Cardiac septum (tissue), 1 donor: ENCODE data around the gene PLCZ1. TPM values are rescaled to one million over a fixed set of nuclear protein-coding genes. Genes with fewer than 3 reads are reported as not detected.
"Not testable (repeated sequence)": the region's sequence is repeated elsewhere in the genome, so short reads cannot be mapped to it uniquely, and the experiment has no call there.

ENCODE experiments used
- DNase-seq: peaks from one replicate; pipeline ENCODE4 v3.0.0-alpha.2; 2020; ENCODE audit warnings: low spot score
- intact Hi-C: fragments of 100-400 bp; cut with DNase I; formaldehyde crosslinking; loops from one replicate; pipeline ENCODE4 v1.14.0; 2022
- total RNA-seq: library from RNA; stranded (reverse); fragmentation: NEBNext Ultra II Directional; extraction: Animal tissue kit (Norgen Biotek cat#: 25700); gene quantifications from one replicate; pipeline ENCODE4 v1.2.1, GENCODE V29; 2021
- donor health status: DM: no; HTN: no; CAD: no.

Gene PLCZ1
- total RNA-seq, 1 donor from 2014 or later, result not detected

DNA sequence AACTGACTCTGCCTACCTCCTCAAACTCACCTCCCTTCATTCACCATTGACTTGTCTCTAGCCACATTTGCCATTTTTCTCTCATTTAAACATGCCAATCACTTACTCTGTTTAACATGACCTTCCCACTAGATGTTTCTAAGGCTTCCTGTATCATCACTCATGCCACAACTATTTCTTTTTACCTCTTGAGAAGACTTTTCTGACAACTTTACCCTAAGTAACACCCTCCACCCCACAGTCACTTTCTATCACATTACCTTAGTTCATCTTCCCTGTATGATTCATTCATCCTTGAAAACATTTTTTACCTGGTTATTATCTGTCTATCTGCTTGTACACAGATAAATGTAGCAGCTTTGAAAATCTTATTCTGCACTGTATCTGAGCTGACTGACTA lies 19.4 kb downstream of the PLCZ1 start:
- no peak for DNase-seq
- intact Hi-C loops, result no loop called here

DNA sequence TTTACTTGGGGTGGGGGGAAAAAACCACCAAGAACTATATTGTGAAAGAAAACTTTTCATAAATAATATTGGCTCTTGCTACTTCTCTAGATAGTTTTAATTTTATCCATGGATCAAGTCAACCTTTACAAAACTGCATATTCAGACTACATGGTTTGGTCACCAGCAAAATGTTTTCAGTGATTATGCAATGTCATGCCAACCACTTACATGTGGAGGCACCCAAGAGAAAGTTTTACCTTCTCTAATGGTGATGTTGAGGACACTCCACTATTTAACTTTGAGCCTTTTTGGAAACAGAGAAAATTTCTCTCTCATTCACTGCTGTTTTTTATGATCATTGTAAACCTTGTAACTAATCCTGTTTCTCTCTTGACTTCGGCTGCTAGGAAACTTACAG lies 21.6 kb downstream of the PLCZ1 start:
- no peak for DNase-seq
- intact Hi-C loops, result no loop called here

DNA sequence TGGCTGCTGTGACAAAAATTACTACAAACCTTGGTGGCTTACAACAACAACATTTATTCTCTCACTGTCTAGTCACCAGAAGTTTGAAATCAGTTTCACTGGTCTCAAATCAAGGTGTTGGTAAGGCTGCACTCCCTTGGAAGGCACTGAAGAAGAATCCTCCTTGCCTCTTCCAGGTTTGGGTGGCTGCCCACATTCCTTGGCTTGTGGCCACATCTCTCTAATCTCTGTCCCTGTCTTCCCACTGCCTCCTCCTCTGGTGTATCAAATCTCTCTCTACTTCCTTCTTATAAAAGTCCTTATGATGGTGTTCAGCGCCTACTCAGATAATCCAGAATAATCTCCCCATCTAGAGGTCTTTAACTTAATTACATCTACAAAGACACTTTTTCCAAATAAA lies 31.0 kb downstream of the PLCZ1 start:
- intact Hi-C loops, result no loop called here
- no peak for DNase-seq

DNA sequence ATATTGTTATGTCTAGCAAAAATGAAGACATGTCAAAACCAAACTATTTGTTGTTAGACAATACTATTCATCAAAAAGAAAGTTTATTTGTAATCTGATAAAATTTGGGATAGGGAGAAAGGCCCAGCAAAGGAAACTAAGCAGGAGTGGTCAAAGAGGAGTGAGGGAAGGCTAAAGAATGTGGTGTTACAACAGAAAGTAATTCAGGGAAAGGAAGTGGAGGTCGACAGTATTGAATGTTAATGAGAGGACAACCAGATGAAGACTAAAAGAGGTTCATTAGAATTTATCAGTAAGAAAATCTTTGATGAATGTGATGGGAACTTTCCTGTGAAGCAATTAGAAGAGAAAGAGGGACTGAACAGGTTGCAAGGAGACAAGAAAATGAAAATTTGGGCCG lies 33.9 kb downstream of the PLCZ1 start:
- DNase-seq, result no peak
- intact Hi-C loops, result no loop called here

DNA sequence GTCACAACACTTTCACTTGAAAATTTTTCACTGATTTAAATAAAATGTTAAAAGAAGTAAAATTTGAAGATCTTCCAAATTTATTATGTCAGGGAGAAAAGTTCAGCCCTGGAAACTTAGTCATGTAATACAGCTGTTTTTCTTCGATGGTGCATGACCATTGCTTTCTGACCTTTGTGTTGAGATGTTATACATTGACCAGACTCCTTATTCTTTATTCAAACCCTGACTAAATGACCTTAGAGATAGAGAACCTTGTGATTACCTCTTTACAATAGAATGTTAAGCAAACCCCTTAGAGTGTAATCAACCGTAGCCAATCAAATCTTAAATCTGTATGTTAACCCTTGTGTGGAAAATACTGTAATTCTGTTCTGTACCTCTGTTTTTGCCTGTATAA lies 34.5 kb downstream of the PLCZ1 start:
- no peak for DNase-seq
- intact Hi-C loops, result no loop called here

DNA sequence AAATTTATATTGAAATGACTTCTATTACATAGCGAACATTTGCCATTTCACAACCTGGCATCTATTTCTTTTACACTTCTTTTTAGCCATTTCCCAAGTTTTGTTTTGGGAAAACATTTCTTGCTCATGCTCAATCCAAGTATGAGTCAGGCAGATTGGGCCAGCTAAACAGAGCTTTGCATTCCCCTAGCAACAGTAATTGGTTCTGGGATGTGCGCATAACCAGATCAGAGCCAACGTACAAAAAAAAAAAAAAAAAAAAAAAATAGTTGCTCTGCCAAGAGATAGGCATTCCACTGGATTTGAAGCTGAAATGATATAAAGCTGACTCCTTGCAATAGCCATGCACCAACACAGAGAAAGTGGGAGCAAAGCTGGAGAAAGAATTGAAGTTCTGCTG lies 37.5 kb downstream of the PLCZ1 start:
- DNase-seq, result no peak
- intact Hi-C loops, result no loop called here

DNA sequence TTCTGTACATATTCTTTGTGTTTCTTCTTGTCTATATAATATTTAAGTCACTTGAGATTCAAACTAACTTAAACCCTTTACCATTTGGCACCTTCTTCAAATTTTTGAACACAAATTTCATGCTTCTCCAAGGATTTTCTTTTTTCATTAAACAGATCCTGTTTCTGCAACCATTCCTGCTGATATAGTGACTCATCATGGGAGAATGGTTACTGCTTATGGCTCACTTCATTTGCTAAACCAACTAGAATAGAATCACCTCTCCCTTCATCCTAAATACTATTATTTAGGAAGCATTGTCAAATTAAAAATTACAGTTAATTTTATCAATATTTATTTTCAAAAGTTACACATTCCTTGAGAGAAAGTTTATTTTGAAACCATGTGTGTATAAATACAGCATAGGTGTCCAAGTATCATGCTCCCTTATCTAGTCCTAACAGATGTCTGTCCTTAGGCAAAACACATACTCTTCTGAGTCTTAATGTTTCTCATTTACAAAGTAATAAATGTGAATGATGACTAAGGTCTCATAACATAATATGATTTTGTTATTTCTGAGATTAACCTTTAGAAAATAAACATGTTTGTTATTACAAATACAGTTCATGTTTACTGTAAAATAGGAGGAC lies 40.7 kb downstream of the PLCZ1 start:
- no peak for DNase-seq
- intact Hi-C loops, result no loop called here

DNA sequence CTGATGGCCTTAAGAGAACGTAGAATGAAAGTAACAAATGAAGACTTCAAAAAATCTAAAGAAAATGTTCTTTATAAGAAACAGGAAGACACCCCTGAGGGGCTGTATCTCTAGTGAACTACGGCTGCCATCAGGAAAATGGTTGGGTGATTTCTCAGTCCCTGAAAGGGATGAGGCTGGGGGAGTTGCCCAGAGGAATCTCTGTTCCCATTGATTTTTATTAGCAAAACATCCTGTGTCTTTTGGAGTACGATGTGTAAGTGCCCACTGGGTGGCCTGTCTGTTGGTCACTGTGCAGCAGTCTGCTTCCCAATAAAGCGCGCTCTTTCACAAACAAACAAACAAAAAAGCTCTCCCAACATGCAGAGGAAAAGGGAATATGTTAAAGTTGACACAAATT lies 43.8 kb downstream of the PLCZ1 start:
- intact Hi-C loops, DNase-seq: not testable (repeated sequence)

DNA sequence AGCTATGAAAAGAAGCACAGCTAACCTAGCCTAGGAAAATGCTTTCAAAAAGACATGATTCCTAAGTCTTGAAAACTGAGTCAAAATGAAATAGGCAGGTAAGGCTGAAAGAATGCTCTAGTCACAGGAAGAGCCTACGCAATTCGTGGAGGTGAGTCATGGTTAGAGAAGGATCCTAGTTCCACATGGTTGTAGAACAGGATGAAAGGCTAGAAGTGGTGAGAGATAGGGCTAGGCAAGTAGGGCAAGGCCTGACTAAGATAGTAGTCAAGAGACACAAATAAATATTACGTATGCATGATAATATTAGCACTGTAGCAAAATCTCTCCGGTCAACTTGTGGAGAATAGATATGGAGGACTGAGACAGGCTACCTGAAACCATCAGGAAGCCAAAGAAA lies 47.2 kb downstream of the PLCZ1 start:
- no peak for DNase-seq
- intact Hi-C loops, result no loop called here

DNA sequence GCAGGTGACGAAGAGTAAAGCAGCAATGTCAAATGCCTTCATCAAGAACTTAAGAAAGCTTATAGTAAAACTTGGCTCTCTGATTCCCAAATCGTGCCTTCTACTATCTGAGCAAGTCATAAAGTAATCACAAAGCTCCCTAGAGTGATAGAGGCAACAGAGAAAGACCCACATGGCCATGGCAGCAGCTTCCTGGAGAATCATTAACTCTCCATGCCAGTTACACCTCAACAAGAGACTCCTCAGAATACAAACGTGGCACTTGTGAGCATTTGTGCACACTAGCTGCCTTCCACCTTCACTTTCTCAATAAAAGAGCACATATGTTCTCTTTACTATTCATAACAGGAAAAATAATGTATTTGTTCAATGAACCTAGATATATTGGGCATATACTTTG lies 48.0 kb downstream of the PLCZ1 start:
- no peak for DNase-seq
- intact Hi-C loops, result no loop called here

DNA sequence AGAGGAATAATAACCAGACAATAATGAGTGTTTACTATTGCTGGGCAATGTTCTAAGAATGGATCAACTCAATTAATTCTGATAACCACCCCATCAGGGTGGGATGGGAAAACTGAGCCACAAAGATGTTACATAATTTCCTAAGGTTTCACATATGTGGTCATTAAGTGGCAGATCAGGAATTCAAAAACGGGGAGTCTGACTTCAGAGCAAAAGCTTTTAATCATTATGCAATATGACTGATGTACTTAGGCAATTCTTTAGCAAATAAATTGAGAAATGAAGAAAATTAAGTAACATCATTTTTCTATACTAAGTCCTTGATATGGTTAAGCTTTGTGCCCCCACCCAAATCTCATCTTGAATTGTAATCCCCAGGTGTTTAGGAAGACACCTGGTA lies 53.4 kb downstream of the PLCZ1 start:
- intact Hi-C loops, result no loop called here

DNA sequence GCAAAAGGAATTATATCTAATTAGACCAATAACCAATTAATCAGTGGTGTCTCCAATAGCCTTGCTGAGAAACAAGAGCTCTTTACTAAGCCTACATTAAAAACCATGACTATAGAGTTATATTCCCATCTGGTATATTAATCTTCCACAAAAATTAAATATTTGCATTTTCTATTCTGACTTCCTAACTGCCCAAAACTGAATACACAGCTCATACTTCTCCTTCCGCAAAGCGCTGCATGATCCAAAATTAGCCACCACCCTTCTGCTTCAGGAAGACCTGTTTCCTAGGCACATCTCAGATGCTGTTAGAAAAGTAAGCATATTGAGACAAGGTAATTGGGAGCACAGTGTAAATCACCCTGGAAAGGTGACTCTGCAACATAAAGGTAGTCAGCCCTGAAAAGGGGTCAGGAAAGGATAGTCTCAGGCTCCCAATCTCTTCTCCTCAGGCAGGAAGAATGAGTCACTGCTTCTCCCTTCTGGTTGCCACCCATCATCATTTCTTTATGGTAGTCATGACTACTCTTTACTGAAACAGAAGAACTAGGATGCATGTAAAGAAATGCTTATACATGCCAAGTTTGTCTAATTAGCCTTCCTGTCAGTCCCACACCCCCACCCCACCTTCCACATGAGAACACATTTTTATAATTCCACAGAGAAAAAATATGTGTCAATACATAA lies 54.3 kb downstream of the PLCZ1 start:
- intact Hi-C loops, result no loop called here
- DNase-seq, result no peak

More for the DNA sequence above, 53.4 kb downstream of the PLCZ1 start:
- no peak for DNase-seq

DNA sequence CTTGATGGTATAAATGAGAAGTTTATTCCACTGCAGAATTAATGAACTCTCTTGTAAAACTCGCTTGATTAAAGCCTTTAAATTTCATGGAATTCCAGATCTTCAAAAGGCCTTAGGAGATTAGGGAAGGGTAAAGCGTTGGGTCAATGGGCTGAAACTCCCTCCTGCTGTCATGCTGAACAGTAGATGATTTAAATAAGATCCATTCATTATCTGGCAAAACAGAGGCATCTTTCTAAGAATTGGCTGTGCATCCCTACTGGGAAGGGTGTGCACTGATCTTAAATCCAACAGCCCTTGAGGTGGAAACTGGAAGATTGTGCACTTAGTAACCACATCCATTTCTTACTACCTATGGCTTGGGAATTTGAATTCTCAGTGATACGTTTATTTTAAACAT lies 56.0 kb downstream of the PLCZ1 start:
- no peak for DNase-seq
- intact Hi-C loops, result no loop called here

DNA sequence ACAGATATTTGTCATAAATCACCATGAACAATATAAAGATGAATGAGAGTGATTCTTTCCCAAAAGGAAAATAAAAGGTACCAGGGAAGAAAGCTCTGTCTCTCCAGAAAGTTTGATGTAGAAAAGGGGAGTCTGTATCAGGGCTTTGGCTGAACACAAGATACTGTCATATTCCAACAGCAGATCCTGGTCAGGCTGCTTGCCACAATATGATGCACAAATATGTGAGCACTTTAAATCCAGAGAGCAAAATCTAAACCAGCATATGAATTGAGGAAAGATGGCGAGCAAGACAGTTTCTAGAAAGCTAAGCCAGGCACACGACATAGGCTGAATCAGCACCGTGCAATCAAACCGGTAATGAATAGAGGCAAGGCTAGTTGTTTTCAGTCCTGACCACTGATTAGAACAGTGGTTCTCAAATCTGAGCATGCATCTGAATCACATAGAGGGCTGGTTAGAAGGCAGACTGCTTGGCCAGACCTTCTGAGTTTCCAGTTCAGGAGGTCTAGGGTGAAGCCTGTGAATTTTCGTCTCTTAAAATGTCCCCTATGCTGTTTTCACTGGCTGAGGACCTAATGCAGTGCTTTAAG lies 60.7 kb downstream of the PLCZ1 start:
- intact Hi-C loops, result no loop called here
- no peak for DNase-seq

DNA sequence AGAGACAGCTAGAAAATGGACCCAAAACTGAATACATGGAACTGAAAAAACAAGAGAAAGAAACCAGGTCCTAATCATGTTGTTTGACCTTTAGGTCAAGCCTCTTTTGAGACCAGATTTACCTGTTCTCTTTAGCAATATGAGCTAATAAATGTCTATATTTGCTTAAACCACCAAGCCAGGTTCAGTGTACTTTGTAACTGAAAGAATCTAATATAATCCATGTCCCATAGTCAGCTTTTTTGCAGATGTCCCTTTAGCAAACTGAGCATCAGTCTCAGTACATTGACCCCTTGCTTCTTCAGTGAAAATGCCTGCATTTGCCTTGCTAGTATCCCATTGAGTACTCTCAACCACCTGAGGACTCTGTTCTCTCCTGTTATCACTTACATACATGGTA lies 61.7 kb downstream of the PLCZ1 start:
- DNase-seq, result no peak
- intact Hi-C loops, result no loop called here

DNA sequence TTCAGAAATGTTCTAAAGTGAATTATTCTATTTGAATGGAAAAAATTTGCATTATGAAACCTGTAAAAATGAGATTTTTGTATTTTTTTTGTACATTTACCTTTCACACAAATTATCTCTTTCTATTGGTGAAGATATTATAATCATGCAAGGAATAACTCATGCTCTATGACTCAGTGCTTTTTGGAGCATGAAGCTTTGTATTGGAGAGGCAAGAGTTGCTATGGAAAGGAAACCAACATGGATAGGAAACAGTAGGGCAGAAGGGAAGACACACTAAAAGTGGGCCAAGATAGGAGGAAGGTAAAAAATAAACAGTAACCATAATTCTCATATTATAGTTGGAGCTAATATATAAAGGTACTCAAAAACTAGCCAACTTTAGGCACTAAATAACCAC lies 79.0 kb downstream of the PLCZ1 start:
- intact Hi-C loops, result no loop called here
- DNase-seq, result no peak

DNA sequence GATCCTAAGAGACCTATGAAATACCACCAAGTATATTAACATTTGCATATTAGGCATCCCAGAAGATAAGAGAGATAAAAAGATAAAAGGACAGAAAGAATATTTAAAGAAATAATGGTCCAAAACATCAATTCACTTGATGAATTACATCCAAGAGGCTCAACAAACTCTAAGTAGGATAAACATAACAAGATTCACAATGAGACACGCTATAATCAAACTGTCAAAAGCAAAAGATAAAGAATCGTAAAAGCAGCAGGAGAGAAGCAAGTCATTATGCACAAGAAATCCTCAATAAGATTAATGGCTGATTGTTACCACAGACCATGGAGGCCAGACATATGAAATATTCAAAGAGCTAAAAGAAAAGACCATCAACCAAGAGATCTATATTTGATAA lies 79.6 kb downstream of the PLCZ1 start:
- intact Hi-C loops, result no loop called here
- no peak for DNase-seq

DNA sequence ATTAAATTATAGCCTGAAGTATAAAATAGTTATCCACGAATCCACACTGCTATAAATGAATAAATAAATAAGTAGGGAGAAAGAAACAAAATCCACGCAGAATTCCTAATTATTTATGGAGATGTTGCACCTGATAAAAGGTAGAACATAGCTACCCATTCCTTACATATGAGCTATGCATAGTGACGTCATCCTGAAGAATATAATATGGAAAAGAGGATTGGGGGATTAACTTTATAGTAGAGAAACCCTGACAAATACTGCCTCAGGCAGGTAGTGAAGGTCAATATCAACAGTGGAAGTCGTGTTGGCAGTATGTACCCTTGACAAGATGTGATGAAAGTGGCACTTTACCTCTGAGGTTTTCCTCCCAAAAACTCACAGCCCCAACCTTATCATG lies 82.5 kb downstream of the PLCZ1 start:
- no peak for DNase-seq
- intact Hi-C loops, result no loop called here

DNA sequence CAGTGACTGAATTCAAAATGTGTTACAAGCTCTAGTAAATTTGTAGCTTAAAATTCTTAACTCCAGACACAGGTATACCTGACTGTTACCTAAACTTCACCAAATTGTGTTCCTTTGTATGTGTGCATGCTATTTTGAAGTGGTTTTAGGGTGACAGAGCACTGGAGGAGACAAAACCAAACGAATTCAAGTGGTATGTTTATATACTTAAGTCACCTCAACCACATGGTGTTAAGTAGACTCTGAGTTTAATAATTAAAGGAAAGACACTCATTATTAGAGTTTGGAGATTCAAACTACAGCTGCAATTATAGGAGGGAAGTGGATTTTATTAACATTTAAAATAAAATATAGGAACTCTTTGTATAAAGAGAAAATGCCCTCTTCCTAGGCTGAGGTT lies 84.3 kb downstream of the PLCZ1 start:
- intact Hi-C loops, result no loop called here
- no peak for DNase-seq

DNA sequence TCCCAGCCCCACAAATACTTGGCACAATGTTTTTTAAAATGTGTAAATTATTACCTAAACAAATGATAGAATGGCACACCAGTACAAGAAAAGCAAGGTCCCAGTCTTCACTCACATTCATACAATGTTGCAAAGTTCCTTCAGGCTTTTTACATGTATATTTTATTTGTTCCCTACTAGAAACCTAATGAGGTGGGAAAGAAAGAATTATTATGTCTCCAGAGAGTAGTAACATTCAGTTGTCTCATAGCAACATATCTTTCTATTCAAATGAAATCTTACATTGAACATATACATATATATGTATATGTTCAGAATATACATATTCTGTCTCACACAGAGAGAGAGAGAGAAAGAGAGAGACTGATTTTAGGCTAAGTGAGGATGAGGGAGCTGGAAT lies 85.2 kb downstream of the PLCZ1 start:
- no peak for DNase-seq
- intact Hi-C loops, result no loop called here

DNA sequence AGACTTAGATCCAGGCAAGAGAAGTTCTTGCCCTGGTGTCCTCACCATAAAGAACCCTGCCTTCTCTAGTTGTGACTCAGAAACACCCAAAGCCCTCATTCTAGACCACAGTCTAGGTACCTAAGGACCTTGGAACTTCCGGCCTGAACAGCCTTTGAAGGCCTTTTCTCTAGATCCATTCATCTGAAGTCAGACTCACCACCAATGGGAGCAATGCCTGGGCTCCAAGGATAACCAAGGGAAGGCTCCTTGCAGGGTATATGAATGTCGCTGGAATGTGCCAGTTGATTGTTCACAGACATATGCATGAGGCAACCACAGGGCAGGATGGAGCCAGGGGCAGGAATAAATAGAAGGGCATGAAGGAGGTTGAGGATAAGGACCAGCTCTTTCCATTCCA lies 86.3 kb downstream of the PLCZ1 start:
- no peak for DNase-seq
- intact Hi-C loops, result no loop called here
